ENCODE results near the gene TXNDC11.

TXNDC11 gene

DNA sequence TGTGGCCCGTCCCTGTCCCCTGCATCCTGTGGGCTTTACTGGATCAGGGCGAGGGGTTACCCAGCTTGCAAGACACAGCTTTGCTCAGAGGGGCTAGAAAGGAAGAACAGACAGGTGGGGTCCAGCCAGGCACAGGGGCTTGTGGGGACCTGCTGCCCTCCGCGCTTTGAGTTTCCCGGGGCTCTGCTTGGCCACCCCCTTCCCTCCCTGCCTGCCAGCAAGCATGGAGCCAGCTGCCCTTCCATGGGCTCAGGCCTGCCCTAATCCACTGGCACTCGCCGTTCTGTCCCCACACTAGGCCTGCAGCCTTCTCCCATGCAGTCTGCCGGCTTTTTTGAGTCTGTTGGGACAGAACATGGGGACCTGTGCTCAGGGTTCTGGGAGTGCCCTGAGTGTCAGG, 71.0 kb downstream of the TXNDC11 start:
- TF ChIP-seq, protein P1, sequence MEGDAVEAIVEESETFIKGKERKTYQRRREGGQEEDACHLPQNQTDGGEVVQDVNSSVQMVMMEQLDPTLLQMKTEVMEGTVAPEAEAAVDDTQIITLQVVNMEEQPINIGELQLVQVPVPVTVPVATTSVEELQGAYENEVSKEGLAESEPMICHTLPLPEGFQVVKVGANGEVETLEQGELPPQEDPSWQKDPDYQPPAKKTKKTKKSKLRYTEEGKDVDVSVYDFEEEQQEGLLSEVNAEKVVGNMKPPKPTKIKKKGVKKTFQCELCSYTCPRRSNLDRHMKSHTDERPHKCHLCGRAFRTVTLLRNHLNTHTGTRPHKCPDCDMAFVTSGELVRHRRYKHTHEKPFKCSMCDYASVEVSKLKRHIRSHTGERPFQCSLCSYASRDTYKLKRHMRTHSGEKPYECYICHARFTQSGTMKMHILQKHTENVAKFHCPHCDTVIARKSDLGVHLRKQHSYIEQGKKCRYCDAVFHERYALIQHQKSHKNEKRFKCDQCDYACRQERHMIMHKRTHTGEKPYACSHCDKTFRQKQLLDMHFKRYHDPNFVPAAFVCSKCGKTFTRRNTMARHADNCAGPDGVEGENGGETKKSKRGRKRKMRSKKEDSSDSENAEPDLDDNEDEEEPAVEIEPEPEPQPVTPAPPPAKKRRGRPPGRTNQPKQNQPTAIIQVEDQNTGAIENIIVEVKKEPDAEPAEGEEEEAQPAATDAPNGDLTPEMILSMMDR (IDR thresholded peaks at IDR 0.05; ENCODE audit: insufficient read depth, low read depth, low read length, missing control alignments) = no peak
- no peak for DNase-seq (ENCODE audit: low read depth)
- H3K4me3 ChIP-seq (ENCODE audit: low read length) = no peak overlapping the region

DNA sequence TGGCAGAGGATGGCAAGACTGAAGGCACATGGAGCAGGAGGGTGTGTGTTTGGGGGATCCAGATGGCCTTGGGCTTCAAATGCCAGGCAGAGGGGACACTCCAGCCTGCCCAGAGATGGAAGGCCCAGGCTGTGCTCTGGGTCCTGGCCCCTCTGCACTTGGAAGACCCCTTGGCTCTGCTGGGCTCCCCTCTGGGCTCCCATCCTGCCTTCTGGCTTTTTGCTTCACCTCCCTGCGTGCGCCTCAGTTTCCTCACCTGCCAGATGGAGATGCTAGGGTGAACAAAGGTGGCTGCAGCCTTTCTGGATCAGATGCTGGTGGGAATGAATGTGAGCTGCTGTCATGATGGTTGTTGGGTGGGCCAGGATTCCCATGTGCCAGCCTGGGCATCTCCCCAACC, 71.4 kb downstream of the TXNDC11 start:
- DNase-seq (ENCODE audit: low read depth) = no peak
- TF ChIP-seq, protein P1 (IDR thresholded peaks at IDR 0.05; ENCODE audit: insufficient read depth, low read depth, low read length, missing control alignments) = no peak
- H3K4me3 ChIP-seq (ENCODE audit: low read length) = no peak overlapping the region

DNA sequence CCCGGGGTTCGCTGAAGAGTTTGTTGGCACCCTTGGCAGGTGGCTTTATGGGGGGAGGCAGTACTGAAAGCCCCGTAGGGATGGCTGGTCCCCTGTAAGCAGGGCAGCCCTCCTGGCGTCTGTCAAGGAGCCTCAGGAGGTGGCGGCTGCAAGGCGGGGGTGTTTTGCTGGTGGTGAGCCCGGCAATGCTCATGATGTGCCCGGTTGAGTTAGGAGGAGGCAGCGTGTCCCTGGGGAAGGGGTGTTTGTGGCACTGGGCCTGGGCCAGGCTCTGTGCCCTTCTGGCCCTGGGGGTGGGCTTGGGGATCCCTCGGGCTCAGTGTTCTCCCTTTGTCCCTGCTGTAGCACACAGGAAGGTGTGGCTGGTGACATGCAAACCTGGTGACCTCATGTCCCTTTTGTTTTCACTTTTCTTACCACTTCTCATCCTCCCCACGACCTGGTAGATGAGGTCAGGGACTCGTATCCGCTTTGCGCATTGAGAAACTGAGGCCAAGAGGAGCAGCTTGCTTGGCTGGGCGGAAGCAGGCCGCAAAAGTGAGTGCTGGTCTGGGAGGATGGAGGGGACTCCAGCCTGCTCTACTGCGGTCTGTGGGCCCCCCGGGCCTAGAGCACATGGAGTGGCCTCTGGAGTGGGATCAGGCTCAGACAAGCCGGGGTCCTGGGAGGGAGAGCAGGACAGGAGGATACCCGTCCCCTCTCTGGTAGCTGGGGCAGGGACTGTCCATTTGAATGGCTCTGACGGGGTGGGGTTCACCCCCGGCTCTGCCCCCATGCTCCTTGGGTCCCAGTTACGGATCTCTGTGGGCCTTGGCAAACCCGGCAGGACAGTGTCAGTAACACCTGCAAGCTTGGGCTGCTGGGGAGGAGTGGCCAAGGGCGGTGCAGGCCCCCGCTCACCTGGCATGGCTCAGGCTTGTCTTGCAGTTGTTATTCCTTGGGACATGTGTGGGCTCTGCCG, 72.2 kb downstream of the TXNDC11 start:
- peak; percentile 30 for DNase-seq (ENCODE audit: low read depth)
- H3K4me3 ChIP-seq (ENCODE audit: low read length) = peak overlapping the region; percentile 2
- TF ChIP-seq, protein P1 (IDR thresholded peaks at IDR 0.05; ENCODE audit: insufficient read depth, low read depth, low read length, missing control alignments) = no peak

DNA sequence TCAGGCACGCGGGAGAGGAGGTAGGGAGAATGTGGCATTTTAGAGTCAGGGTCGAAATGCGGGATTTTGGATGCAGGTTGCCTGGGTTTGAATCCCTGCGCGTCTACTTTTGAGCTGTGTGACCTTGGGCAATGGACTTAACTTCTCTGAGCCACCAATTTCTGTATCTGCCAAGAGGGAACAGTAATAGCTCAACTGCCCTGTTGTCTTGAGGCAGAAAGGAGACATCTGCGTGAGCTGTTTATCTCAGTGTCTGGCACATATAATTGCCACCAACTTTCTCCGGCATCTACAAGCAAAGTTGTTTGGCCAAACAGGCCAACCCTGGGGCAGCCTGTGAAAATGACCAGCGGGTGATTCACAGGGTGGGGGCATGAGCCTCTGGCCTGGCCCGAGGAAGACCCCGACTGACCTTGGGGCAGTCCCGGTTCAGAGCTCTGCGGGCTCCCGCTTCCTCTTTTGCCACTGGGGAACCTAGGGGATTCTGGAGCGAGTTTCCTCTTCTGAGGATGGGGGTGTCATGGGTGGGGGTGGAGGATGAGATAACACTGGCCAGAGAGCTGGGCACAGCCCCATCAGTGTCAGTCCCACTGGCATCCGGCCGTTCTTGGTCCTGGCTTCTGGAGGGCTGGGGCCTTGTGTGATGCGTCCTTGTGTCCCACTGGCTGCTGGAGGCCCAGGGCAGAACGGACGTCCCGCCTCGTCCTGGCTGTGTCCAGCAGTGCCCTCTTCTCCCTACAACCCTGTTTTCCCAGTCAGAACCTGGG, 73.1 kb downstream of the TXNDC11 start:
- no peak for DNase-seq (ENCODE audit: low read depth)
- TF ChIP-seq, protein P1 (IDR thresholded peaks at IDR 0.05; ENCODE audit: insufficient read depth, low read depth, low read length, missing control alignments) = no peak
- H3K4me3 ChIP-seq (ENCODE audit: low read length) = peak overlapping the region; percentile 70

DNA sequence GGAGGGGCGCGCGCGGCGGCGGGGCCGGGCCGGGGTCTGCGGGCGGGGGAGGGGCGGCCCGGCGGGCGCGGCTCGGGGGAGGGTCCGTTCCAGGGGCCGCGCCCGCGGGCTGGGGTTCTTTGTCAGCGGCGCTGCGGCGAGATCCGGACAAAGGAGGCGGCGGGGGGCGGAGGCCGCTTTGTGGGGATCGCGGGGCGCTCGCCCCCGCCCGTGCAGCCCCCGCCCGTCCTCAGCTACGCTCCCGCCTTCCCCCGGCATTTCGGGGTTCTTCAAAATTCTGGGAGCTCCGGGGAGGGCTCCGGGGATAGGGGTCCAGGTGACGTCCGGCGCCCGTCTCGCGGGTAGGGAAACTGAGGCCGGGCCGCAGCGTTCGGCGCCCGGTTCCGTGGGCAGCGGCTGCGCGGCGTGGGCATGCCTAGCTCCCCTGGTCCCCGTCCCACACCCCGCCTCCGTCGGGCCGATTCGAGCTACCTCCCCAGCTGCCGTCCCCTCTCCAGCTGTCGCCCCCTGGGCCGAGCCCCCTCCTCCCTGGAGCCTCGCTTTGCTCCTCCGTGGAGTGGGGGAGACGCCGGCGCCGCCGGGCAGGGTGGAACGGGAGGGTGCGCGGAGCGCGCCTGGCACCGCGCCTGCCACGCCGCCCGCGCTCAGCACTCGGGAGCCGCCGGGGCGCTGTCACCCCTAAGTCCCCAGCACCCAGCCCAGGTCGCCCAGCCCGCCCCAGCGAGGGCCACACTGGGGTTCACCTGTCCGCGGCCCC, 73.9 kb downstream of the TXNDC11 start:
- TF ChIP-seq, protein P1 (IDR thresholded peaks at IDR 0.05; ENCODE audit: insufficient read depth, low read depth, low read length, missing control alignments) = no peak
- no peak for DNase-seq (ENCODE audit: low read depth)
- peak overlapping the region; percentile 70 for H3K4me3 ChIP-seq (ENCODE audit: low read length)

DNA sequence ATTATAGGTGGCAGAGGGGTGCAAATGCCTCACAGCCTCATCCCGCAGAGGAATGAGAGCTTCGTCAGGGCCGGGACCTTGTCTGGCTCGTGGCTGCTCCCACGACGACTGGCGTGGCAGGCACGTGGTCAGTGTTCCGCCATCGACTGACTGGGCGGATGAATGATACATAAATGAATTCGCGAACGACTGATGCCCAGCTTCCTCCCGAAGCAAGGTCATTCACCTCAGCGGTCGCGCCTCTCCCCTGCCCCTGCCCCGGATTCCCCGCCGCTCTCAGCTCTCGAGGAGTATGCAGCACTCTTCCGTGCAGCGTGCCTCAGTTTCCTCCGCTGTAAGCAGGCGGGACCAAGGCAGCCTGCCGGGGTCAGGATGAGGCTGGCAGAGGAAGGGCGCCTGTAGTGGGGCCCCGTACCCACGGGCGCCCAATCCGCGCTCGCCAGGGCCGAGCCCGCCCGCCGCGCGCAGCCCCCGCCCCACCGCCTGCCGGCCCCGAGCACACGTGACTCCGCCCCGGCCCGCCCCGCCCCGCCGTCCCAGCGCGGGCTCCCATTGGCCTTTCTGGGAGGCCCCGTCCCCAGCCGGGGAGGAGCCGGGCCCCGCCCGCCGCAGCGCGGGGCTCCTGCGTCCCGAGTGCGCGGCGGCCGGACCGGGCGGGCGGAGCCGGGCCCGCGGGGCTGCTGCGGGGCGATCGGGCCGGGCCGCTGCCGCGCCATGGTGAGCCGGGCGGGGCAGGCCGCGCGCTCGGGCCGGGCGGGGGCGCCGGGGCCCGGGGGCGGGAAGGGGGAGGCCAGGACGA, 74.6 kb downstream of the TXNDC11 start, which contains the start of gene SNN:
Gene SNN (plus strand): TSS at position 632 of the 799 bp plus-strand sequence. CDS start 7,605 bp downstream, outside the sequence.
- H3K4me3 ChIP-seq (ENCODE audit: low read length) = peak within 1 kb of the TSS; percentile 70
- TF ChIP-seq, protein P1 (IDR thresholded peaks at IDR 0.05; ENCODE audit: insufficient read depth, low read depth, low read length, missing control alignments) = no peak
- DNase-seq (ENCODE audit: low read depth) = peak; percentile 90
